K562 (cell line): ENCODE data around the gene EFS. TPM values are rescaled to one million over a fixed set of nuclear protein-coding genes. Genes with fewer than 3 reads are reported as not detected.

Experiments used
- ATAC-seq: fragments of 200-7000 bp; cut with Tn5 transposase; 3 replicates; pipeline ENCODE4 v1.9.1; 2020; ENCODE audit warnings: moderate library complexity
- BruUV-seq: library from RNA; stranded (reverse); fragments of 400-500 nt; replicated peaks from 2 replicates; lab custom pipeline; 2021; lab: Mats Ljungman, UMichigan
- CTCF ChIA-PET: fragments of 300-600 bp; formaldehyde crosslinking; extraction: SDS; loops from one replicate; lab custom pipeline; 2021; ENCODE audit warnings: low intra/inter-chr PET ratio; lab: Yijun Ruan, JAX
- POLR2A ChIA-PET: fragments of 300-600, 350-650 bp; sonication (Branson Sonifier 250); formaldehyde crosslinking; extraction: SDS; loops from one replicate; lab custom pipeline; 2021; ENCODE audit warnings: antibody characterized with exemption, inconsistent platforms; lab: Yijun Ruan, JAX
- DNase-seq, 4 experiments: peaks; one replicate each; pipeline versions ENCODE4 v3.0.0 to v3.0.0-alpha.2; 2011 to 2018; ENCODE audit warnings: low spot score in 3 of 4, mixed read lengths in 3 of 4; ENCODE audit errors: extremely low read depth in 1 of 4
- FAIRE-seq: peaks from 2 replicates; lab custom pipeline; 2011; peaks lifted over from hg19 to GRCh38; lab: Jason Lieb, UNC
- H2AFZ ChIP-seq: 2 replicates; pipeline ENCODE4 v1.6.0; 2011; ENCODE audit warnings: low read depth, low read length, control low read depth, inconsistent platforms
- H3K27ac ChIP-seq: fragments of 200-600 bp; 3 replicates; pipeline ENCODE4 v1.8.0; 2011; ENCODE audit warnings: low read depth, mild to moderate bottlenecking, control low read depth, inconsistent platforms, low read length, moderate library complexity, mixed read lengths; ENCODE audit errors: extremely low read depth
- H3K27me3 ChIP-seq, 2 experiments: fragments of 300-600 bp in 1 of 2; 2 replicates in 1 of 2; 3 replicates in 1 of 2; pipeline versions ENCODE4 v1.6.0 to v1.8.0; 2011; ENCODE audit warnings: inconsistent platforms in 2 of 2, low read length in 2 of 2, mild to moderate bottlenecking in 1 of 2, mixed read lengths in 1 of 2, moderate library complexity in 1 of 2; ENCODE audit not compliant: control insufficient read depth in 2 of 2, insufficient read depth in 2 of 2
- H3K36me3 ChIP-seq: fragments of 300-600 bp; 3 replicates; pipeline ENCODE4 v1.8.0; 2011; ENCODE audit warnings: mild to moderate bottlenecking, low read length, inconsistent platforms; ENCODE audit not compliant: control insufficient read depth, insufficient read depth
- H3K4me1 ChIP-seq, 2 experiments: fragments of 200-600 bp in 1 of 2; replicated peaks in 1 of 2; 2 replicates in 1 of 2; 3 replicates in 1 of 2; pipeline versions ENCODE4 v1.5.1 to v1.8.0; 2011; ENCODE audit warnings: inconsistent platforms in 2 of 2, low read length in 2 of 2, mild to moderate bottlenecking in 1 of 2, mixed read lengths in 1 of 2, moderate library complexity in 1 of 2; ENCODE audit not compliant: control insufficient read depth in 2 of 2, insufficient read depth in 2 of 2
- H3K4me2 ChIP-seq: 2 replicates; pipeline ENCODE4 v1.6.1; 2011; ENCODE audit warnings: low read length, control low read depth, inconsistent platforms, mixed read lengths; ENCODE audit not compliant: insufficient read depth
- H3K4me3 ChIP-seq: fragments of 200-600 bp; sonication (generic), shearing (Covaris generic); 2 replicates; pipeline ENCODE4 v1.5.1; 2016; ENCODE audit warnings: control low read depth, inconsistent platforms
- H3K79me2 ChIP-seq: fragments of 200-600 bp; 3 replicates; pipeline ENCODE4 v1.8.0; 2011; ENCODE audit warnings: low read length, inconsistent platforms; ENCODE audit not compliant: control insufficient read depth, insufficient read depth
- H3K9ac ChIP-seq, 2 experiments: 2 replicates each; pipeline versions ENCODE4 v1.6.0 to v1.6.1; 2011; ENCODE audit warnings: low read depth in 2 of 2, low read length in 2 of 2, control low read depth in 1 of 2, inconsistent platforms in 1 of 2, mild to moderate bottlenecking in 1 of 2, mixed read lengths in 1 of 2; ENCODE audit not compliant: insufficient read depth in 1 of 2
- H3K9me1 ChIP-seq: one replicate; pipeline ENCODE4 v1.6.0; 2011; ENCODE audit warnings: inconsistent platforms, mild to moderate bottlenecking, low read length, moderate library complexity; ENCODE audit not compliant: control insufficient read depth, insufficient read depth
- H3K9me3 ChIP-seq: replicated peaks from 2 replicates; pipeline ENCODE4 v1.5.1; 2011; ENCODE audit warnings: low read depth, low read length, inconsistent platforms; ENCODE audit not compliant: control insufficient read depth, insufficient read depth
- H4K20me1 ChIP-seq: replicated peaks from 2 replicates; pipeline ENCODE4 v1.6.1; 2011; ENCODE audit warnings: low read length, inconsistent platforms, mixed read lengths; ENCODE audit not compliant: control insufficient read depth, insufficient read depth
- BDP1 ChIP-seq: IDR thresholded peaks from 3 replicates; pipeline ENCODE4 v1.6.1; 2011; ENCODE audit not compliant: insufficient read length, insufficient read depth
- CBX8 ChIP-seq: fragments of 200-600 bp; sonication (generic); IDR thresholded peaks from 2 replicates; pipeline ENCODE4 v1.6.1; 2012; ENCODE audit warnings: borderline replicate concordance, mixed run types, low read depth, mild to moderate bottlenecking, moderate library complexity, mixed read lengths, low read length, control low read depth, inconsistent platforms; ENCODE audit not compliant: poor library complexity, severe bottlenecking; ENCODE audit errors: extremely low read depth
- E2F8 ChIP-seq: fragments of 450-650 bp; IDR thresholded peaks from 2 replicates; pipeline ENCODE4 v1.7.1; 2018; ENCODE audit warnings: mild to moderate bottlenecking, low read depth; ENCODE audit not compliant: partially characterized antibody
- ESRRA ChIP-seq: fragments of 450-650 bp; IDR thresholded peaks from 2 replicates; pipeline ENCODE4 v1.6.1; 2014; ENCODE audit warnings: low read depth, mild to moderate bottlenecking, moderate library complexity, borderline replicate concordance
- FOS ChIP-seq: IDR thresholded peaks from 3 replicates; pipeline ENCODE4 v1.6.1; 2011; ENCODE audit not compliant: insufficient read length; ENCODE audit errors: extremely low read depth
- GATA2 ChIP-seq: sonication (generic); formaldehyde crosslinking; IDR thresholded peaks from 2 replicates; pipeline ENCODE4 v1.4.0; 2020; ENCODE audit warnings: mild to moderate bottlenecking, missing genetic modification reagents
- GTF2B ChIP-seq: IDR thresholded peaks from 2 replicates; pipeline ENCODE4 v1.6.1; 2011; ENCODE audit not compliant: insufficient read length; ENCODE audit errors: extremely low read depth
- NEUROD1 ChIP-seq: fragments of 150-350 bp; IDR thresholded peaks from 2 replicates; pipeline ENCODE4 v1.6.1; 2014; ENCODE audit warnings: borderline replicate concordance, low read length, low read depth; ENCODE audit not compliant: partially characterized antibody
- NR1H2 ChIP-seq: sonication (generic); formaldehyde crosslinking; IDR thresholded peaks from 2 replicates; pipeline ENCODE4 v1.4.0; 2020; ENCODE audit warnings: mild to moderate bottlenecking, missing genetic modification reagents
- RFX1 ChIP-seq: fragments of 450-650 bp; IDR thresholded peaks from 2 replicates; pipeline ENCODE4 v1.6.1; 2016; ENCODE audit warnings: mild to moderate bottlenecking, moderate library complexity
- SPI1 ChIP-seq: IDR thresholded peaks from 2 replicates; pipeline ENCODE4 v1.6.1; 2011; ENCODE audit warnings: low read depth, low read length, control low read depth, borderline replicate concordance
- TAL1 ChIP-seq: fragments of 450-650 bp; IDR thresholded peaks from 2 replicates; pipeline ENCODE4 v1.6.1; 2016; ENCODE audit warnings: mild to moderate bottlenecking
- TFAM ChIP-seq: fragments of 250-450 bp; sonication (Bioruptor Pico); conservative IDR thresholded peaks from 2 replicates; pipeline ENCODE4 v1.5.0; 2021; ENCODE audit warnings: mild to moderate bottlenecking, moderate library complexity
- ZFPM2 ChIP-seq: fragments of 250-450 bp; sonication (Bioruptor Pico); IDR thresholded peaks from 2 replicates; pipeline ENCODE4 v1.5.1; 2022; ENCODE audit warnings: mild to moderate bottlenecking
- ZNF12 ChIP-seq: sonication (generic); formaldehyde crosslinking; IDR thresholded peaks from 2 replicates; pipeline ENCODE4 v1.4.0; 2020; ENCODE audit warnings: mild to moderate bottlenecking, missing genetic modification reagents
- WGBS: fragments of 100-300 bp; shearing (Covaris generic); methylation state at CpG from one replicate; pipeline ENCODE4 v1.1.6; 2016; ENCODE audit warnings: low coverage, mixed read lengths; ENCODE audit not compliant: insufficient coverage; ENCODE audit errors: missing lambda C conversion rate; 5-methylcytosine and 5-hydroxymethylcytosine counted together
- in situ Hi-C: fragments of 300-500 bp; cut with MboI; formaldehyde crosslinking; loops from 4 replicates; pipeline ENCODE4 v1.15.0; 2018; ENCODE audit warnings: inconsistent platforms, mixed read lengths
- intact Hi-C: fragments of 100-400 bp; cut with micrococcal nuclease; formaldehyde crosslinking; loops from 2 replicates; pipeline ENCODE4 v1.14.2; 2022
- polyA plus RNA-seq, 8 experiments: library from polyadenylated mRNA; depleted of rRNA in 4 of 8; stranded (reverse) in 5 of 8; unstranded in 3 of 8; fragments of >200 nt; fragmentation: Nextera tagmentation in 2 of 8; fragmentation: Illumina TruSeq in 1 of 8; extraction: Ambion mirVana in 2 of 8; extraction: Trizol in 1 of 8; gene quantifications; 2 replicates each; pipeline versions ENCODE4 v1.2.1 to v1.2.3, GENCODE V29; 2011 to 2014; ENCODE audit warnings: inconsistent platforms in 1 of 8, missing spikeins in 1 of 8
- total RNA-seq, 7 experiments: library from RNA; depleted of rRNA in 6 of 7; stranded (reverse); fragments of >200 nt in 6 of 7; fragmentation: Illumina TruSeq in 2 of 7; extraction: Trizol in 2 of 7; gene quantifications; 2 replicates each; pipeline versions ENCODE4 v1.2.1 to v1.2.3, GENCODE V29; 2011 to 2021; ENCODE audit warnings: low replicate concordance in 1 of 7
- TF ChIP-seq, protein P1 (sequence below): fragments of 450-650 bp; formaldehyde crosslinking; IDR thresholded peaks from 2 replicates; pipeline ENCODE4 v1.4.0; 2020; ENCODE audit warnings: mild to moderate bottlenecking, moderate library complexity

EFS gene
- total and polyA plus RNA-seq, 9 of the 15 experiments (the other 6 are each of a cell fraction or from before 2014, with no cell fraction given): 0.01 to 0.03 TPM; not detected in 7

- CTCF ChIA-PET: no interaction called here
- BruUV-seq: no TSS peak
These were observed 43.3 kb upstream of the EFS start for GRCh38 chr14:23408307-23408630.

More at GRCh38 chr14:23408307-23408630, 43.3 kb upstream of the EFS start:
- Histone ChIP-seq H3K4me1 (no peaks in the 10 kb centered on the region), H3K79me2 (no peaks in the 10 kb centered on the region), H3K9me3 (no peaks in the 10 kb centered on the region), H4K20me1 (no peaks in the 10 kb centered on the region), H3K9ac (no peak overlapping the region), H3K27me3 (peaks cover 22 to 90% of the 10 kb centered on the region in 2 experiments; a peak in 4 of 5 replicates), H3K4me3 (no peak overlapping the region), H3K36me3 (no peaks in the 10 kb centered on the region), H3K27ac (no peak overlapping the region), H2AFZ (no peak overlapping the region), H3K9me1 (no peaks in the 10 kb centered on the region), H3K4me2 (no peak overlapping the region)
- ATAC-seq: no peak
- in situ Hi-C loops (no loop called here), intact Hi-C loops (no loop called here)
- no peak for FAIRE-seq
- POLR2A ChIA-PET: no interaction called here
- no peak for DNase-seq
- WGBS: 0% methylated on average over 4 of the region's 5 CpGs
- TF ChIP-seq, protein P1, sequence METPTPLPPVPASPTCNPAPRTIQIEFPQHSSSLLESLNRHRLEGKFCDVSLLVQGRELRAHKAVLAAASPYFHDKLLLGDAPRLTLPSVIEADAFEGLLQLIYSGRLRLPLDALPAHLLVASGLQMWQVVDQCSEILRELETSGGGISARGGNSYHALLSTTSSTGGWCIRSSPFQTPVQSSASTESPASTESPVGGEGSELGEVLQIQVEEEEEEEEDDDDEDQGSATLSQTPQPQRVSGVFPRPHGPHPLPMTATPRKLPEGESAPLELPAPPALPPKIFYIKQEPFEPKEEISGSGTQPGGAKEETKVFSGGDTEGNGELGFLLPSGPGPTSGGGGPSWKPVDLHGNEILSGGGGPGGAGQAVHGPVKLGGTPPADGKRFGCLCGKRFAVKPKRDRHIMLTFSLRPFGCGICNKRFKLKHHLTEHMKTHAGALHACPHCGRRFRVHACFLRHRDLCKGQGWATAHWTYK (CRISPR knock-in tag): no peak
- TF ChIP-seq TAL1 (no peak), NEUROD1 (no peak), E2F8 (no peak), ZFPM2 (no peak), NR1H2 (no peak), GTF2B (no peak), FOS (no peak), RFX1 (no peak), BDP1 (no peak), TFAM (CRISPR knock-in tag) (no peak), ESRRA (no peak), SPI1 (no peak), ZNF12 (CRISPR knock-in tag) (no peak), CBX8 (no peak), GATA2 (no peak)
